ENCODE results near the gene PTRH1.

PTRH1 gene

GRCh38 chr9:127714951-127715469 is 453 bp downstream of the PTRH1 start:
- no peaks in the 10 kb centered on the region for H3K36me3 Mint-ChIP-seq
- peaks cover 44% of the 10 kb centered on the region for H3K4me1 Mint-ChIP-seq (ENCODE audit: low read depth)
- H3K27ac Mint-ChIP-seq, result peak overlapping the region; percentile 98
- no peaks in the 10 kb centered on the region for H3K9me3 Mint-ChIP-seq (ENCODE audit: low read depth)
- peak overlapping the region; percentile 100 for H3K4me3 Mint-ChIP-seq
- H3K27me3 Mint-ChIP-seq, result no peaks in the 10 kb centered on the region

GRCh38 chr9:127714020-127714750 is 1.3 kb downstream of the PTRH1 start:
- H3K4me1 Mint-ChIP-seq (ENCODE audit: low read depth), result peaks cover 36% of the 10 kb centered on the region
- peak overlapping the region; percentile 85 for H3K4me3 Mint-ChIP-seq
- H3K27ac Mint-ChIP-seq, result peak overlapping the region; percentile 34

GRCh38 chr9:127712867-127713266 is 2.6 kb downstream of the PTRH1 start:
- no peaks in the 10 kb centered on the region for H3K9me3 Mint-ChIP-seq (ENCODE audit: low read depth)
- peaks cover 34% of the 10 kb centered on the region for H3K4me1 Mint-ChIP-seq (ENCODE audit: low read depth)
- H3K4me3 Mint-ChIP-seq, result no peak overlapping the region
- H3K27ac Mint-ChIP-seq, result no peak overlapping the region
- H3K36me3 Mint-ChIP-seq, result peaks cover 2% of the 10 kb centered on the region
- no peaks in the 10 kb centered on the region for H3K27me3 Mint-ChIP-seq

More at GRCh38 chr9:127714020-127714750, 1.3 kb downstream of the PTRH1 start:
- no peaks in the 10 kb centered on the region for H3K9me3 Mint-ChIP-seq (ENCODE audit: low read depth)
- H3K27me3 Mint-ChIP-seq, result no peaks in the 10 kb centered on the region
- H3K36me3 Mint-ChIP-seq, result no peaks in the 10 kb centered on the region

DNA sequence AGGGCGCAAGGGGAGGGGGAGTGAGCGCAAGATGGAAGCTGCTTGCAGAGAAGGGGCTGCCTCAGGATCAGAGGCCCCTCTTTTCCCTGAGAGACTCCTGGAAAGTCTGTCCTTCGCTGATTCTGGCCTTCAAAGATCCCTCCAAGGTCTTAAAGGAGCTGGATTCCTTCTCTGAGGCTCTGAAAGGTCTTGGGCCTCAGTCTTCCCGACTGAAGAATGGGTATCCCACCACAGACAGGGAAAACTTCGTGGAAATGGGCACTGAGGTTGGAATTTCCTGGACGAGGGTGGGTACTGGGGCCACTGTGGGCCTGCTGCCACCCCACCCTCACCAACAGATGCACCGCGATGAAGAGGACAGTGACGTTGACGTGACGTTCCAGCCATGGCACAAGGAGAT is 3.1 kb downstream of the PTRH1 start:
- H3K4me1 Mint-ChIP-seq (ENCODE audit: low read depth), result peaks cover 39% of the 10 kb centered on the region
- peaks cover 2% of the 10 kb centered on the region for H3K36me3 Mint-ChIP-seq
- H3K27me3 Mint-ChIP-seq, result no peaks in the 10 kb centered on the region
- no peaks in the 10 kb centered on the region for H3K9me3 Mint-ChIP-seq (ENCODE audit: low read depth)
- H3K27ac Mint-ChIP-seq, result no peak overlapping the region
- H3K4me3 Mint-ChIP-seq, result no peak overlapping the region

GRCh38 chr9:127711831-127712274 is 3.6 kb downstream of the PTRH1 start:
- Mint-ChIP-seq H3K27me3 (no peaks in the 10 kb centered on the region), H3K4me3 (no peak overlapping the region), H3K9me3 (ENCODE audit: low read depth) (no peaks in the 10 kb centered on the region), H3K36me3 (peaks cover 2% of the 10 kb centered on the region), H3K4me1 (ENCODE audit: low read depth) (peaks cover 44% of the 10 kb centered on the region), H3K27ac (no peak overlapping the region)

DNA sequence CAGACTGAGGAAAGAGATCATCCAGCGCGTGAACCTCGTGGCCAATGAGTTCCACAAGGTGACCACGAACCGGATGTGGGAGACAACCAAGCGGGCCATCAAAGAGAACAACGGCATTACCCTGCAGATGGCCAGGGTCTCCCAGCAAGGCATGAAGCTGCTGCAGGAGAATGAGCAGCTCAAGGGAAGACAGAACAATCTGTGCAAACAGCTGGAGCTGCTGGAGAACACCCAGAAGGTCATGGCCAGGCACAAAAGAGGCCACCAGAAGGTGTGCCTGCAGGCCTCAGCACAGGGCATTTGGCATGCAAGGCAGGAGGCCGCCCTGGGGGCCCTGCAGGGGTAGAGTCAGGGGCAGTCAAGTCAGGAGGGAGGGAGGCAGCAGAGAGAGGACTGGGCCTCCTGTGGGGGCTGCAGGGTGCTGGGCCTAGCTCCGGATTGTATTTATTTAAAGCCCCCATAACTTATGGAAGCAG is 4.2 kb downstream of the PTRH1 start:
- H3K9me3 Mint-ChIP-seq (ENCODE audit: low read depth), result no peaks in the 10 kb centered on the region
- H3K4me1 Mint-ChIP-seq (ENCODE audit: low read depth), result peaks cover 44% of the 10 kb centered on the region
- no peak overlapping the region for H3K27ac Mint-ChIP-seq
- peak overlapping the region; percentile 31 for H3K4me3 Mint-ChIP-seq
- H3K36me3 Mint-ChIP-seq, result peaks cover 2% of the 10 kb centered on the region
- no peaks in the 10 kb centered on the region for H3K27me3 Mint-ChIP-seq

DNA sequence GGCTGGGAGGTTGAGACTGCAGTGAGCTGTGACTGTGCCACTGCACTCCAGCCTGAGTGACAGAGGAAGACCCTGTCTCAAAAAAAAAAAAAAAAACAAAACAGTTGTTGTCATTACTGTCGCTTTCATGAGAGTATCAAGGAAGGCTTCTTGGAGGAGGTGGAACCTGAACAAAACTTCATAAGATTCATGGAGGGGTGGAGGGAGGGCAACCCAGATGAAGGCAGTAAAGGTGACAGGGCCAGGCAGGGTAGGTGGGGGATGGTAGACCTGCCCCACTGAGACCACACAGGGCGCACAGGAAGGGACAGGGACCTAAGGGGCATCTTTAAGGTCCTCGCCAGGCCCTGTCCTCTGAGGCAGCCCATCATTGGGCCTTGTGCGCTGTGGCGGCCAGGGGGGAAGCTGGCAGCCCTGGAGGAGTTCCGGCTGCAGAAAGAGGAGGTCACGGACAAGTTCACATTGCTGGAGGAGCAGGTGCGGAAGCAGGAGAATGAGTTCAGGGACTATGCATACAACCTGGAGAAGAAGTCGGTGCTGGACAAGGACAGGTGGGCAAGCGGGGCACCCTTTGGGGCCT is 5.2 kb downstream of the PTRH1 start:
- H3K27me3 Mint-ChIP-seq, result no peaks in the 10 kb centered on the region
- peaks cover 2% of the 10 kb centered on the region for H3K36me3 Mint-ChIP-seq
- H3K27ac Mint-ChIP-seq, result no peak overlapping the region
- no peaks in the 10 kb centered on the region for H3K9me3 Mint-ChIP-seq (ENCODE audit: low read depth)
- peaks cover 38% of the 10 kb centered on the region for H3K4me1 Mint-ChIP-seq (ENCODE audit: low read depth)
- no peak overlapping the region for H3K4me3 Mint-ChIP-seq

- Mint-ChIP-seq H3K9me3 (ENCODE audit: low read depth) (no peaks in the 10 kb centered on the region), H3K27ac (no peak overlapping the region), H3K4me1 (ENCODE audit: low read depth) (peaks cover 34% of the 10 kb centered on the region), H3K27me3 (no peaks in the 10 kb centered on the region), H3K36me3 (peaks cover 2% of the 10 kb centered on the region), H3K4me3 (no peak overlapping the region)
Observed at GRCh38 chr9:127708952-127709587, 6.4 kb downstream of the PTRH1 start.

- H3K36me3 Mint-ChIP-seq, result peaks cover 2% of the 10 kb centered on the region
- no peak overlapping the region for H3K27ac Mint-ChIP-seq
- H3K4me1 Mint-ChIP-seq (ENCODE audit: low read depth), result peaks cover 31% of the 10 kb centered on the region
- H3K9me3 Mint-ChIP-seq (ENCODE audit: low read depth), result no peaks in the 10 kb centered on the region
- no peak overlapping the region for H3K4me3 Mint-ChIP-seq
- no peaks in the 10 kb centered on the region for H3K27me3 Mint-ChIP-seq
Observed at GRCh38 chr9:127707766-127708165, 7.7 kb downstream of the PTRH1 start.

DNA sequence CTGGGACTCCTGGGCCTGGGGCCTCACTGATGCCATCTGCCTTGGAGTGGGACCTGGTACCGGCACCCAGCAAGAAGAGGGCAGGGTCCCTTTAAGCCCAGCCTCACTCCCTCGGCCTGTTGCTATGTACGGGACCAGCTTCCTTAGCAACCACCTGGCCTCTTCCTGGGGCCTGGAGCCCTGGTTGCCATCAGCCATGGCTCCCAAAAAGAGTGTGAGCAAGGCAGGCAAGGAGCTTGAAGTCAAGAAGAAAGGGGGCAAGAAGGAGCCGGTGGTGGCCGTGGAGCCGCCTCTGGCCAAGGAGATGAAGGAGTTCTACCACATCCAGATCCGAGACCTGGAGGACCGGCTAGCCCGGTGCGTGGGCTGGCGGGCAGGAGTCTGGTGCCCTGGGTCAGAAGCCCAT is 8.6 kb downstream of the PTRH1 start, which contains the start of gene CFAP157:
CFAP157 (plus strand) TSS at position 153 of the 406 bp plus-strand sequence; CDS start at position 197, 44 bp downstream.
- Mint-ChIP-seq H3K4me1 (ENCODE audit: low read depth) (peaks cover 28% of the 10 kb centered on the region), H3K9me3 (ENCODE audit: low read depth) (no peaks in the 10 kb centered on the region), H3K36me3 (peaks cover 2% of the 10 kb centered on the region), H3K27me3 (no peaks in the 10 kb centered on the region), H3K27ac (no peak within 1 kb of the TSS), H3K4me3 (no peak within 1 kb of the TSS)

DNA sequence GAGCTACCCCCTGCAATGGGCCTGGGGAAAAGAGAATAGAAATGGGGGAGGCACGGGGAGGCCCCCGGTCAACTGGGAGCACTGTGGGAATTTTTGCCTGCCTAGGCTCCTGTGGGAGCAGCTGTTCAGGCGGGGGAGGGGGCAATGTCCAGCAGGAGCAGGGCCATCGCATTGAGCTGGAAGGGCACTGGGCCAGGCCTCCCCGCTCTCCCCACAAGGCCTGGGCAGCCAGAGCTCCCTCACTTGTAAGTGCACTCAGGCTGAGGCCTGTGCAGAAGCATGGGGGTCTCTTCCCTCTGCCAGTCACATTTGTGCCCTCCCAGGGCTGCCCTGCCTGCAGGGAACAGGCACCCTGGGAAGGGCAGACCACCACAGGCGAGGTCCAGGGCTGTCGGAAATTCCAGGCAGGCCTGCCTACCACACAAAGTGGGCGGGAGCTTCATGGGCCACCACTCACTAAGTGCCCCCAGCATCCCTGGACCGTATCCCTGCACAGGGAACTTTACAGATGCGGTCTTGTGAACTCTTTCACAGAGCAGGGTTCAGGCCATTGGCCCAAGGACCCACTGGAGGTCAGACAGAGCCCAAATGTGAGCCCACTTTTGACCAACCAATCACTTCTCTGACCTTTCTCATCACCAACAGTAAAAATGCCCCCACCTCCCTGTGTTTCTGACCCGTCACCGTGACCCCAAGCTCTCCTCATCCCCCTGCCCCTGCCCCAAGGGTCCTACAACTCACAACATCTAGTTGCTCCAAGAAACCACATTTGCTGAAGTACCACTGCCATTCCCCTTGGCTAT is 9.7 kb downstream of the PTRH1 start:
- Mint-ChIP-seq H3K27me3 (no peaks in the 10 kb centered on the region), H3K36me3 (peaks cover 2% of the 10 kb centered on the region), H3K4me3 (no peak overlapping the region), H3K27ac (no peak overlapping the region), H3K4me1 (ENCODE audit: low read depth) (peaks cover 22% of the 10 kb centered on the region), H3K9me3 (ENCODE audit: low read depth) (no peaks in the 10 kb centered on the region)

GRCh38 chr9:127703289-127703946 is 12.0 kb downstream of the PTRH1 start:
- Mint-ChIP-seq H3K36me3 (no peaks in the 10 kb centered on the region), H3K27ac (no peak overlapping the region), H3K4me1 (ENCODE audit: low read depth) (peaks cover 23% of the 10 kb centered on the region), H3K4me3 (no peak overlapping the region), H3K9me3 (ENCODE audit: low read depth) (no peaks in the 10 kb centered on the region), H3K27me3 (no peaks in the 10 kb centered on the region)

GRCh38 chr9:127700594-127701255 is 14.7 kb downstream of the PTRH1 start:
- H3K27me3 Mint-ChIP-seq, result no peaks in the 10 kb centered on the region
- H3K4me3 Mint-ChIP-seq, result peak overlapping the region; percentile 43
- H3K9me3 Mint-ChIP-seq (ENCODE audit: low read depth), result no peaks in the 10 kb centered on the region
- H3K36me3 Mint-ChIP-seq, result no peaks in the 10 kb centered on the region
- peak overlapping the region; percentile 16 for H3K27ac Mint-ChIP-seq
- H3K4me1 Mint-ChIP-seq (ENCODE audit: low read depth), result peaks cover 11% of the 10 kb centered on the region
